ENCODE data around the gene BBS12. TPM values are rescaled to one million over a fixed set of nuclear protein-coding genes. Genes with fewer than 3 reads are reported as not detected.

Gene BBS12
- total RNA-seq, result 1 to 10 TPM; 3.6 to 9.9 (median 6.2) TPM

DNA sequence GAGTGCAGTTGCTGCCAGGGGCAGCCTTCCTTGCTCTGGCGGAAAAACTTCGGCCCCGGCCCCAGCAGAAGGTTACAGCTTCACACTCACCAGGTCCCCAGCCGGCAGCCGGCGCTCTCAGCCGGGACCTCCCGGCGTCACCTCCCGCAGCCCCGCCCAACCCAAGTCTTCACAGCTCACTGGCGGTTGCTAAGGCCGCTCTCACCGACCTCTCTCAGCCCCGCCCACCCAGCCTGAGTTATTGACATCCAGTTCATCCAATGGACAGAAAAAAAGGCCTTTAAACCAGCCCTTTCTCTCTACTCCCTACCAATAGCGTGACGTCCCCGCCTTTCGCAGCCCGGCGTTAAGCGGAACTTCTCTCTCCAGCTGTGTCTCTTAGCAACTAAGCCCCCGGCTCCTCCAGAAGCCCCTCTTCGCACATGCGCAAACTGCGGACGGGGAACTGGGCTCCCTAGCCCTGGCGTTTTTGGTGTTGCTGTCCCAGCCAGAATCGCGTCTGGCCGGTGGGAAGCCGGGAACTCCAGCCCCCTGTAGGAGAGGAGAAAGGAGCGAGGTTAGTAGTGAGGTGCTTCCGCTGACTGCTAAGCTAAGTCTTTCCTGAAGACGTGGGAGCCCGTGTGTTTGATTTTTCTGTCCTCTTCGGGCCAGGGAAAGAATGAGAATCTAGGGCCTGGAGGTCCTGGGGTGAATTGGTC is at the start of gene BBS12:
TSS of gene BBS12 (plus strand) at position 376 of the 698 bp plus-strand sequence. CDS start 9,189 bp downstream, outside the sequence.
- Histone ChIP-seq H3K9me3 (no peaks in the 10 kb centered on the region), H3K4me3 (peak within 1 kb of the TSS; percentile 68 to 81), H3K27me3 (no peaks in the 10 kb centered on the region), H3K4me1 (no peaks in the 10 kb centered on the region), H3K36me3 (no peaks in the 10 kb centered on the region), H3K27ac (peak within 1 kb of the TSS; percentile 77 to 88)
- intact Hi-C loops (cut with DNase I; ENCODE audit: low total_unique reads), result no loop called here
- DNase-seq, result peak; percentile 99
- TF ChIP-seq, protein P1, sequence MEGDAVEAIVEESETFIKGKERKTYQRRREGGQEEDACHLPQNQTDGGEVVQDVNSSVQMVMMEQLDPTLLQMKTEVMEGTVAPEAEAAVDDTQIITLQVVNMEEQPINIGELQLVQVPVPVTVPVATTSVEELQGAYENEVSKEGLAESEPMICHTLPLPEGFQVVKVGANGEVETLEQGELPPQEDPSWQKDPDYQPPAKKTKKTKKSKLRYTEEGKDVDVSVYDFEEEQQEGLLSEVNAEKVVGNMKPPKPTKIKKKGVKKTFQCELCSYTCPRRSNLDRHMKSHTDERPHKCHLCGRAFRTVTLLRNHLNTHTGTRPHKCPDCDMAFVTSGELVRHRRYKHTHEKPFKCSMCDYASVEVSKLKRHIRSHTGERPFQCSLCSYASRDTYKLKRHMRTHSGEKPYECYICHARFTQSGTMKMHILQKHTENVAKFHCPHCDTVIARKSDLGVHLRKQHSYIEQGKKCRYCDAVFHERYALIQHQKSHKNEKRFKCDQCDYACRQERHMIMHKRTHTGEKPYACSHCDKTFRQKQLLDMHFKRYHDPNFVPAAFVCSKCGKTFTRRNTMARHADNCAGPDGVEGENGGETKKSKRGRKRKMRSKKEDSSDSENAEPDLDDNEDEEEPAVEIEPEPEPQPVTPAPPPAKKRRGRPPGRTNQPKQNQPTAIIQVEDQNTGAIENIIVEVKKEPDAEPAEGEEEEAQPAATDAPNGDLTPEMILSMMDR (IDR thresholded peaks at IDR 0.05), result peak; percentile 13 to 42 (median 20)
- TF ChIP-seq POLR2A (IDR thresholded peaks at IDR 0.05), result peak; percentile 8 to 15

DNA sequence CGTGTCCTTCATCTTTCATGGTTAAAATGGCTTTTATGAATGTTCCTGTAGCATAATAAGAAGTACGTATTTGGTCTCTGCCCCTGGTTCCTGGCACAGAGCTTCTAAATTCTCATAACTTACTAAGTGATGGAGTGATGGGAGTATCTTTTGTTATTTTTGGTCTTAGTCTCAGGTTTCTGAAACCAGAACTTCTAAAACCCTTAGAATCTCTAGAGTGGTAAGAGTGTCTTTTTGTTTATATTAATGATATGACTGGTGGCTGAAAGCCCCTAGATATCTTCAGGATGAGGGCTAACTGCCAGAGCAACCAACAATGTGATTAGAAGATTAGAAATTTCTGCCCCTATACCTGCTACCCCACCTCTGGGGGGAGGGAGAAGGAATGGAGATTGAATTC is 45.8 kb upstream of the BBS12 start:
- no peak for TF ChIP-seq POLR2A (IDR thresholded peaks at IDR 0.05)
- TF ChIP-seq, protein P1 (IDR thresholded peaks at IDR 0.05), result no peak

DNA sequence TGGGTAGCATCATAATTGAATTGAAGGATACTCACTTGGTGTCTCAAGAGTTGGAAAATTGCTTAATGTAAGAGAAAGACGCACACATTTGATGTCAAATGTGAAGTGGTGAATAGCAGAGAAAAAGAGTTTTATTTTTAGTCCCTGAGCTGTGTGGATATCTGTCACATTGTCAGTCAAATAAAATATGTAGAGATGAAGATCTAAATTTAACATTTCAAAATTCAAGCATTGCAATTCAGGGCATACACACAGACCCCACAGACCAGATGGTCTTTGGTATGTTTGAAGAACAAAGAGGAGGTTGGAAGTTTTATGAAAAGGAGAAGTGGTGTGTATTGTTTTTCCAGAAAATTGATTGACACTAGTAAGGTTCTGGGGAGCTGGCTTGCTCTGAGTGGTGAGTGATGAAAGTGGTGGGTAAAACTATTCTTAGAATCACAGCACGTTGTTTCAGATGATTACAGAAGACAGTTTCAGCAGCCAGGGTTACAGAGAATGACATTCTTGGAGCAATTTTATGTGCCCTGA is 44.9 kb upstream of the BBS12 start:
- intact Hi-C loops (cut with DNase I; ENCODE audit: low total_unique reads), result no loop called here
- Histone ChIP-seq H3K27ac (peak overlapping the region; percentile 31 to 45), H3K4me3 (no peak overlapping the region), H3K27me3 (no peaks in the 10 kb centered on the region), H3K36me3 (no peaks in the 10 kb centered on the region), H3K9me3 (no peaks in the 10 kb centered on the region), H3K4me1 (no peaks in the 10 kb centered on the region)
- TF ChIP-seq POLR2A (IDR thresholded peaks at IDR 0.05), result no peak
- TF ChIP-seq, protein P1 (IDR thresholded peaks at IDR 0.05), result no peak
- DNase-seq, result no peak

More for the DNA sequence above, 45.8 kb upstream of the BBS12 start:
- Histone ChIP-seq H3K4me3 (no peak overlapping the region), H3K27ac (no peak overlapping the region), H3K36me3 (no peaks in the 10 kb centered on the region), H3K4me1 (no peaks in the 10 kb centered on the region), H3K27me3 (no peaks in the 10 kb centered on the region), H3K9me3 (no peaks in the 10 kb centered on the region)
- DNase-seq, result no peak
- intact Hi-C loops (cut with DNase I; ENCODE audit: low total_unique reads), result no loop called here

DNA sequence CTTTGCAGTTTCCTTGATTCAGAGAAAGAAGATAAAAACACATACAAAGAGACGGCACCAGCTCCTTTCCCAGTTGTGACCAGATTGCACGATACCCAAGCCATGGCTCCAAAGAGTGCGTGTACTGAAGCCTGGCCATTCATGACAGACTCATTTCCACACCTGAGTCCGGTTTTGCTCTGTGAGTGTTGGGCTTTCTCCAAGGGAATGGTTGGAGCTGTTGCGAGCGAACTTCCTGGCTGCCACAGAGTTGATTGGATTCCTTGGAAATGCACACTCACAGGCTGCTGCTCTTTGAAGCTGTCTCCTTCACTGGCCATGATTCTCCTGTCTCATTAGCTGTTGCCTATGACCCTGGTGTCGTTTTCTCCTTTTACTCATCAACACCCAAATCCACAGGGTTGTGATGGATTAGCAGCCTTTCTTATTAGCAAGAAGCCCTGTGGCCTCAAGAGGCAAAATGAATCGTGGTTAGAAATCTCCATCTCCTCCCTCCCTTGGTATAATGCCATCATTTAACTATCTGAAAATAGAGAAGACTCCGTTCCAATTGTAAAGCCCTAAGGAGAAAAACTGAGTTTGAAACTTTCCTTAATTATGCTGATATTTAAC is 43.9 kb upstream of the BBS12 start:
- Histone ChIP-seq H3K36me3 (no peaks in the 10 kb centered on the region), H3K4me1 (no peaks in the 10 kb centered on the region), H3K4me3 (peak overlapping the region in 1 of 2 donors; percentile 22), H3K9me3 (no peaks in the 10 kb centered on the region), H3K27ac (peak overlapping the region; percentile 31 to 45), H3K27me3 (no peaks in the 10 kb centered on the region)
- TF ChIP-seq, protein P1 (IDR thresholded peaks at IDR 0.05), result no peak
- no peak for TF ChIP-seq POLR2A (IDR thresholded peaks at IDR 0.05)
- no peak for DNase-seq
- intact Hi-C loops (cut with DNase I; ENCODE audit: low total_unique reads), result no loop called here

DNA sequence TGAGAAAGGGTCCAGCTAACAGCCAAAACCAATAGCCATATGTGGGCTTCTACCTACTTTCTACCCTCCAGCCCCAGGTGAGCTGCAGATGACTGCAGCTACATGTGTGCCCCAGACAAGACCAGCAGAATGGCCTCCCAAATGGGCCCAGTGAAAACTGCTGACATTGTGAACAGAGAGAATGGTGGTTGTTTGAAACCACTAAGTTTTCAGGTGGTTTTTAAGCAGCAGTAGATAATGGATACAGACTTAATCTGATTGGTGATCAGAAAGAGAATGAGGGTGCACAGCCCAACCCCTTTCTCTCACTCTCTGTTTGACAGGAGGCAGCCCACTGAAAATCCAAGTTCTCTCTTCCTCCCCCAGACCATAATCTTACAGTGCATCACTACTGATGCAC is 42.5 kb upstream of the BBS12 start:
- no peaks in the 10 kb centered on the region for H3K4me1 ChIP-seq
- H3K9me3 ChIP-seq, result no peaks in the 10 kb centered on the region
- no peak overlapping the region for H3K27ac ChIP-seq
- no peak overlapping the region for H3K4me3 ChIP-seq
- intact Hi-C loops (cut with DNase I; ENCODE audit: low total_unique reads), result no loop called here
- no peak for TF ChIP-seq POLR2A (IDR thresholded peaks at IDR 0.05)
- H3K27me3 ChIP-seq, result no peaks in the 10 kb centered on the region
- H3K36me3 ChIP-seq, result no peaks in the 10 kb centered on the region
- no peak for DNase-seq
